Measurements from ENCODE around the gene PLXNC1. TPM values are rescaled to one million over a fixed set of nuclear protein-coding genes. Genes with fewer than 3 reads are reported as not detected.

Gene PLXNC1
- total and polyA plus RNA-seq, 9 of the 15 experiments (the other 6 are each of a cell fraction or from before 2014, with no cell fraction given) = 0.08 to 0.87 (median 0.28) TPM

- TF ChIP-seq ZNF263 (CRISPR knock-in tag; IDR thresholded peaks at IDR 0.05; ENCODE audit: borderline replicate concordance) (no peak), ARID3B (CRISPR knock-in tag; IDR thresholded peaks at IDR 0.05; ENCODE audit: borderline replicate concordance) (no peak), HDAC1 (IDR thresholded peaks at IDR 0.05) (no peak), ZNF764 (CRISPR knock-in tag; IDR thresholded peaks at IDR 0.05; ENCODE audit: low read depth) (no peak), GTF3C2 (IDR thresholded peaks at IDR 0.05; ENCODE audit: borderline replicate concordance, extremely low read depth, insufficient read length) (no peak), TFAM (CRISPR knock-in tag; conservative IDR thresholded peaks at IDR 0.05) (no peak), ZNF146 (CRISPR knock-in tag; IDR thresholded peaks at IDR 0.05; ENCODE audit: unreplicated experiment) (no peak), ZNF217 (CRISPR knock-in tag; IDR thresholded peaks at IDR 0.05) (no peak), ARNT (IDR thresholded peaks at IDR 0.05) (no peak), RBFOX2 (IDR thresholded peaks at IDR 0.05; ENCODE audit: low read depth, low read length) (no peak), ZC3H4 (CRISPR knock-in tag; IDR thresholded peaks at IDR 0.05; ENCODE audit: borderline replicate concordance) (no peak), ZBTB40 (IDR thresholded peaks at IDR 0.05) (0 out of 2 replicates have a peak, but pooled peaks have one; percentile 13), ZBTB40 (CRISPR knock-in tag; IDR thresholded peaks at IDR 0.05) (no peak), ZNF384 (IDR thresholded peaks at IDR 0.05; ENCODE audit: low read depth, low read length) (peak; percentile 23; the same call in 1 of the 2 replicates)
These were observed 59.7 kb downstream of the PLXNC1 start (continued) for GRCh38 chr12:94207849-94208621.

All from K562 (cell line).